ENCODE data around the gene CLIC2. TPM values are rescaled to one million over a fixed set of nuclear protein-coding genes. Genes with fewer than 3 reads are reported as not detected.

The CLIC2 gene
- polyA plus RNA-seq, 1 experiment: not detected

DNA sequence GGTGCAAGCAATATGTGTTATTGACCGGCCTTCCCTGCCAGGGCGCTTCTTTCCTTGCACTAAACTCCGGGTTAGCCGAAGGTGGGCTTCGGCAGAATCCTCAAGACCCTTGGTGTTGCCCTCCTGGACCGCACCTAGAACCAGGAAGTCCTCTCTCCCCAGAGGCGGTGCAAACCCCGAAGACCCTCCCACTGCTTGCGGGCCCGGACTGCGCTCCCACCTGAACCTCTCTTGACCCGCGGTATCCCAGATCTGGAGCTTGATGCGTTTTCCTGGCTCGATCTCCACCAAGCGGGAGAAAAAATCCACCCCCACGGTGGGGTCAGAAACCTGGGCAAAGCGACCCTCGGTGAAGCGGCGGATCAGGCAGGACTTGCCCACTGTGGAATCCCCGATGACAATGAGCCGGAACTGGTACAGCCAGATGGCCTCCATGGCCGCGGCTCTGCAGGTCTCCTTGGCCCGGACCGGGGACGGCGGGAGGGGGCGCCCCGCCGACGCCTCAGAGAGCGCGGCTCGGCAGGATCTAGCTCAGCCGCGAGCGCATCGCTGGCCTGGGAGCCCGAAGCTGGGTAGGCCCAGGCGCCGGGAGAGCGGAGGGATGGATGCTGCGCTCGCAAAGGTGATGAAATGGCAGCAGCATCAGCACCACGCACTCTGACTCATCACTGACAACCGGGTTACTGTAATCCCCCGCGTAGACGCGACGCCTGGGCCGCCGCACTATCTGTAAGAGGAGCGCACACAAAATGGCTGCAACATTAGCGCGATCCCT lies 70.4 kb downstream of the CLIC2 start, which contains the start of gene RAB39B:
Gene RAB39B, minus strand, starts transcription at position 638 of the 775 bp plus-strand sequence. Its CDS starts 203 bp downstream, at position 435.
- CTCF ChIA-PET: no interaction called here
- 0 out of 2 replicates have a peak, but pooled peaks cover 2% of the 10 kb centered on the region for H3K27me3 ChIP-seq (ENCODE audit: control insufficient read depth, insufficient read depth, low read length)
- H3K4me3 ChIP-seq (ENCODE audit: low read depth, low read length): peak within 1 kb of the TSS; percentile 23
- TF ChIP-seq, protein P1, sequence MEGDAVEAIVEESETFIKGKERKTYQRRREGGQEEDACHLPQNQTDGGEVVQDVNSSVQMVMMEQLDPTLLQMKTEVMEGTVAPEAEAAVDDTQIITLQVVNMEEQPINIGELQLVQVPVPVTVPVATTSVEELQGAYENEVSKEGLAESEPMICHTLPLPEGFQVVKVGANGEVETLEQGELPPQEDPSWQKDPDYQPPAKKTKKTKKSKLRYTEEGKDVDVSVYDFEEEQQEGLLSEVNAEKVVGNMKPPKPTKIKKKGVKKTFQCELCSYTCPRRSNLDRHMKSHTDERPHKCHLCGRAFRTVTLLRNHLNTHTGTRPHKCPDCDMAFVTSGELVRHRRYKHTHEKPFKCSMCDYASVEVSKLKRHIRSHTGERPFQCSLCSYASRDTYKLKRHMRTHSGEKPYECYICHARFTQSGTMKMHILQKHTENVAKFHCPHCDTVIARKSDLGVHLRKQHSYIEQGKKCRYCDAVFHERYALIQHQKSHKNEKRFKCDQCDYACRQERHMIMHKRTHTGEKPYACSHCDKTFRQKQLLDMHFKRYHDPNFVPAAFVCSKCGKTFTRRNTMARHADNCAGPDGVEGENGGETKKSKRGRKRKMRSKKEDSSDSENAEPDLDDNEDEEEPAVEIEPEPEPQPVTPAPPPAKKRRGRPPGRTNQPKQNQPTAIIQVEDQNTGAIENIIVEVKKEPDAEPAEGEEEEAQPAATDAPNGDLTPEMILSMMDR (IDR thresholded peaks at IDR 0.05; ENCODE audit: insufficient read depth, low read depth, low read length): no peak
- POLR2A ChIA-PET: no interaction called here
- no peak for DNase-seq (ENCODE audit: low read depth)
- H3K36me3 ChIP-seq (ENCODE audit: control insufficient read depth, insufficient read depth, low read length): no peaks in the 10 kb centered on the region

DNA sequence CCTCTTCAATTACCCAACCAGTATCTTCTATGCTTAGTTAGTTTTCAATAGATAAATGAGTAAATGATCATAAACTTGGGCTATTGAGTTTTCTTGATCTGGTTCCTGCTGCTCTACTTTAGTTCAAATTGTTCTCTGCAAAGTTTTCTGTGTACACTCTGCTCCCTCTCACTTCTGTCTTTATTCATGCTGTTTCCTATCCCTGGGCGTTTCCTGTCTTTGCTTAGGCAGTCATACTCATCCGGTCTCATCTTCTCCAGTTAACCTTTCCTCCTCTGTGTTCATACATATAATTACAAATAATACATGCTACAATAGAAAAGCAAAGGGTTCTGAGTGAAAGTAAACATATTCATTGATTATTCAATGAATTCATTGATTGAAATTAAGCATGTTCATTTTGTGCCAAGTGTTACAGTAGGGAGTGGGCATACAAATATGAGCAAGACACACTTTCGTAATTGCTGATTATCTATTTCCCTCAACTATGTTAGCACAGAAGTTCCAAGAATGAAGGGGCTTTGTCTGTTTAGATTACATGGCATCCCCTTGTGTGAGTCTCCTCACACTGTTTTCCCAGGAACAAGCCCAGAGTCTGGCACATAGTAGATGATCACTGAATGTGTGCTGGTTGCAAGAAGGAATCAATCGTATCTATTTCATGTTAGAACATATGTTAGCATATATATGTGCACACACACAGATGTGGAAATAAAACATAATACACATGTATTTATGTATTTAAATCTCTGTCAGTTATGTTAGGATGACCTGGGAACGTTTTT lies 71.3 kb downstream of the CLIC2 start:
- Histone ChIP-seq H3K27me3 (ENCODE audit: control insufficient read depth, insufficient read depth, low read length) (0 out of 2 replicates have a peak, but pooled peaks cover 2% of the 10 kb centered on the region), H3K36me3 (ENCODE audit: control insufficient read depth, insufficient read depth, low read length) (no peaks in the 10 kb centered on the region), H3K4me3 (ENCODE audit: low read depth, low read length) (no peak overlapping the region)
- TF ChIP-seq, protein P1 (IDR thresholded peaks at IDR 0.05; ENCODE audit: insufficient read depth, low read depth, low read length): no peak
- ChIA-PET CTCF (no interaction called here), POLR2A (no interaction called here)
- no peak for DNase-seq (ENCODE audit: low read depth)

DNA sequence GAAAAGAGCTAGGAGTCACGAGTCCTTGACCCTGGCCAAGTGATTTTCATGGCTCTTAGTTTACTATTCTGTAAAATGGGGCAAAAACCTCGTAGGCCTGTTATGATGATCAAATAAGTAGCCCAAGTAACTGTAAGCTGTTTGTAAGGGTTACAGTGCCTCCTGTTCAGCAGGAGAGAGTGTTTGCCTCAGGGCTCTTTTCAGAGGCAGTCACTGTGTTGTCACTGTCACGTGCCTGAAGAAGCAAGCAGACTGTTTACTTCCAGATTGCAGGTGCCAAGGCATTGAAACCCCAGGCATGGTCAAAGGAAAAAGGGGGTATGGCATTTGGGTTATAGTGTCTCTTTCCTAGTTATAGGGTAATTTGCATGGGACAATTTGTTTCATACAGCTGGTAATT lies 74.7 kb downstream of the CLIC2 start:
- POLR2A ChIA-PET: no interaction called here
- TF ChIP-seq, protein P1 (IDR thresholded peaks at IDR 0.05; ENCODE audit: insufficient read depth, low read depth, low read length): no peak
- CTCF ChIA-PET: no interaction called here
- Histone ChIP-seq H3K36me3 (ENCODE audit: control insufficient read depth, insufficient read depth, low read length) (no peaks in the 10 kb centered on the region), H3K4me3 (ENCODE audit: low read depth, low read length) (no peak overlapping the region), H3K27me3 (ENCODE audit: control insufficient read depth, insufficient read depth, low read length) (0 out of 2 replicates have a peak, but pooled peaks cover 2% of the 10 kb centered on the region)
- no peak for DNase-seq (ENCODE audit: low read depth)

DNA sequence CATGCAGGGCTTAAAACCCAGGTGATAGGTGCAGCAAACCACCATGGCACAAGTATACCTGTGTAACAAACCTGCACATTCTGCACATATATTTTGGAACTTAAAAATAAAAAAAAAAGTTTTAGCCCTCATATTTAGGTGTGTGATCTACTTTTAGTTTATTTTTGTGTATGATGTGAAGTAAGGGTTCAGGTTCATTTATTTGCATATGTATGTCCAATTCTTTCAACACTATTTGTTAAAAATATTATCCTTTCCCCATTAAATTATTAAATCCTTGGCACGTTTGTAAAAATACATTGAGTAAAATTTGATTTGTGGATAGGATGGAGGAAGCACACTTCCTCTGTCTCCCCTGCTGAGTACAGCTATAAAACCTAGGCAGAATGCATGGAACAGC lies 83.0 kb downstream of the CLIC2 start:
- CTCF ChIA-PET: no interaction called here
- no peak for DNase-seq (ENCODE audit: low read depth)
- Histone ChIP-seq H3K36me3 (ENCODE audit: control insufficient read depth, insufficient read depth, low read length) (no peaks in the 10 kb centered on the region), H3K27me3 (ENCODE audit: control insufficient read depth, insufficient read depth, low read length) (no peaks in the 10 kb centered on the region), H3K4me3 (ENCODE audit: low read depth, low read length) (no peak overlapping the region)
- POLR2A ChIA-PET: no interaction called here
- TF ChIP-seq, protein P1 (IDR thresholded peaks at IDR 0.05; ENCODE audit: insufficient read depth, low read depth, low read length): no peak

DNA sequence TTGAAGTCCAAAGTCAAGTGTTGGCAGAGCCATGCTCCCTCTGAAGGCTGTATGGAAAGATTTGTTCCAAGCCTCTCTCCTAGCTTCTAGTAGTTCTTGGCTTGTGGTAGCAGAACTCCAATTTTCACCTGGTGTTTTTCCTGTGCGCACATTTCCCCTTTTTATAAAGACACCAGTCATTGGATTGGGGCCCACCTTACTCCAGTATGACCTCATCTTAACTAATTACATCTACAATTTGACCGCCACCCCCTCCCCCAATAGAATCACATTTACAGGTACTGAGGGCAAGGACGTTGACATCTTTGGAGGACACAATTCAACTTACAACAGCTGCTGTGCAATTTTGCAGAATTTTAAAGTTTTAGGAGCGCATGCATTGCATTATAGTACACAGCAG lies 86.9 kb downstream of the CLIC2 start:
- Histone ChIP-seq H3K27me3 (ENCODE audit: control insufficient read depth, insufficient read depth, low read length) (no peaks in the 10 kb centered on the region), H3K36me3 (ENCODE audit: control insufficient read depth, insufficient read depth, low read length) (no peaks in the 10 kb centered on the region), H3K4me3 (ENCODE audit: low read depth, low read length) (no peak overlapping the region)
- TF ChIP-seq, protein P1 (IDR thresholded peaks at IDR 0.05; ENCODE audit: insufficient read depth, low read depth, low read length): no peak
- ChIA-PET POLR2A (no interaction called here), CTCF (no interaction called here)
- DNase-seq (ENCODE audit: low read depth): no peak
